ENCODE results near the gene JMJD1C. TPM values are rescaled to one million over a fixed set of nuclear protein-coding genes. Genes with fewer than 3 reads are reported as not detected.

The JMJD1C gene
- total RNA-seq, 1 donor from 2014 or later = 143 TPM

DNA sequence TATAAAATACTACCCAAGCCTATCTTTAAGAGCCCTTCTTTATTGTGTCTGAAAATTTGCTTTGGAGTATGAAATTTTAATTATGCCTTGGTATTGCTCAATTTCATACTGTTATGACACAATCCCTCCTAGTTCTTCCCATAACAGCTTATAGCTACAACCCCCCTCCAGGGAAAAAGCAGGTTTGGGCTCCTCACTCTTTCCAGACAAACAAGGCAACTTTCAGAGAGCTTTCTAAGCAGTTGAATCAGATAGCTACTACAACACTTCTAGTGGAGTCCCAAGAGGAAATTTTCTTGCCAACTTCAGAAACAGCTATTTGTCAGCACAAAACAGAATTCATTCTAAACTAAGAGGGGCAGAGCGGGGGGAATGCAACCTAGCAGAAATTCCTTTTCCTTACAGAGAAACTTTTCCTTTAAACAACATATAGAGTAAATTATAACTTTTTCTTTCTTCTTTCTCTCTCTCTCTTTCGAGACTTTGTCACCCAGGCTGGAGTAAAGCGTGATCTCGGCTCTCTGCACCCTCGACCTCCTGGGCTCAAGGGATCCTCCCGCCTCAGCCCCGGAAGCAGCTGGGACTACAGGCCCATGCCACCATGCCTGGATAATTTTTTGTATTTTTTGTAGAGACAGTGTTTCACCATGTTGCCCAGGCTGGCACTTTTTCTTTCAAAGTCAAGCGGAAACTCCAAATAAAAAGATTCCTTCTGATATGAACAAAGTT lies 26.0 kb upstream of the JMJD1C start:
- Mint-ChIP-seq H3K36me3 (peaks cover 24% of the 10 kb centered on the region), H3K4me1 (no peaks in the 10 kb centered on the region), H3K27ac (no peak overlapping the region), H3K27me3 (ENCODE audit: insufficient read depth, low read depth) (no peaks in the 10 kb centered on the region), H3K4me3 (no peak overlapping the region), H3K9me3 (peaks cover 28% of the 10 kb centered on the region)
- Histone ChIP-seq H3K36me3 (peaks cover 5% of the 10 kb centered on the region), H3K27me3 (no peaks in the 10 kb centered on the region), H3K79me2 (ENCODE audit: low read depth) (peaks cover 100% of the 10 kb centered on the region), H3K4me2 (no peak overlapping the region), H3K9me3 (ENCODE audit: low read depth) (no peaks in the 10 kb centered on the region), H4K20me1 (ENCODE audit: low read depth) (peaks cover 10% of the 10 kb centered on the region), H3K4me1 (peaks cover 1% of the 10 kb centered on the region), H3K4me3 (no peak overlapping the region), H3F3A (ENCODE audit: low read depth) (peaks cover 6% of the 10 kb centered on the region), H2AFZ (replicated peaks) (no peak overlapping the region), H3K9ac (no peak overlapping the region), H3K27ac (peak overlapping the region; percentile 72)
- TF ChIP-seq, protein P1, sequence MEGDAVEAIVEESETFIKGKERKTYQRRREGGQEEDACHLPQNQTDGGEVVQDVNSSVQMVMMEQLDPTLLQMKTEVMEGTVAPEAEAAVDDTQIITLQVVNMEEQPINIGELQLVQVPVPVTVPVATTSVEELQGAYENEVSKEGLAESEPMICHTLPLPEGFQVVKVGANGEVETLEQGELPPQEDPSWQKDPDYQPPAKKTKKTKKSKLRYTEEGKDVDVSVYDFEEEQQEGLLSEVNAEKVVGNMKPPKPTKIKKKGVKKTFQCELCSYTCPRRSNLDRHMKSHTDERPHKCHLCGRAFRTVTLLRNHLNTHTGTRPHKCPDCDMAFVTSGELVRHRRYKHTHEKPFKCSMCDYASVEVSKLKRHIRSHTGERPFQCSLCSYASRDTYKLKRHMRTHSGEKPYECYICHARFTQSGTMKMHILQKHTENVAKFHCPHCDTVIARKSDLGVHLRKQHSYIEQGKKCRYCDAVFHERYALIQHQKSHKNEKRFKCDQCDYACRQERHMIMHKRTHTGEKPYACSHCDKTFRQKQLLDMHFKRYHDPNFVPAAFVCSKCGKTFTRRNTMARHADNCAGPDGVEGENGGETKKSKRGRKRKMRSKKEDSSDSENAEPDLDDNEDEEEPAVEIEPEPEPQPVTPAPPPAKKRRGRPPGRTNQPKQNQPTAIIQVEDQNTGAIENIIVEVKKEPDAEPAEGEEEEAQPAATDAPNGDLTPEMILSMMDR (IDR thresholded peaks at IDR 0.05) = no peak
- TF ChIP-seq EZH2phosphoT487 (IDR thresholded peaks at IDR 0.05) (no peak), EZH2 (IDR thresholded peaks at IDR 0.05) (no peak)
- DNase-seq (ENCODE audit: low spot score) = no peak

DNA sequence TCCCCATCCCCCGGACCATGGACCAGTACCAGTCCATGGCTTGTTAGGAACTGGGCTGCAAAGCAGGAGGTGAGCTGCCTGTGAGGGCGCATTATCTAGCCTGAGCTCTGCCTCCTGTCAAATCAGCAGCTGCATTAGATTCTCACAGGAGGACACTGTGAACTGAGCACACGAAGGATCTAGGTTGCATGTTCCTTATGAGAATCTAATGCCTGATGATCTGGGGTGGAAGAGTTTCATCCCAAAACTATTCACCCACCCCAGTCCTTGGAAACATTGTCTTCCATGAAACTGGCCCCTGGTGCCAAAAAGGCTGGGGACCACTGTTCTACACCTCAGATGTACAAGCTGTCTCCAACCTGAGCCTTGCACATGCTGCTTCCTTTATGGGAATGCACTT lies 24.1 kb upstream of the JMJD1C start:
- no peak overlapping the region for H2AFZ ChIP-seq (replicated peaks)
- no peak overlapping the region for H3K9ac ChIP-seq
- TF ChIP-seq, protein P1 (IDR thresholded peaks at IDR 0.05) = no peak
- TF ChIP-seq EZH2phosphoT487 (IDR thresholded peaks at IDR 0.05) (no peak), EZH2 (IDR thresholded peaks at IDR 0.05) (no peak)
- H3K4me3 ChIP-seq = no peak overlapping the region
- Mint-ChIP-seq H3K27ac (no peak overlapping the region), H3K36me3 (peaks cover 11% of the 10 kb centered on the region), H3K4me3 (no peak overlapping the region), H3K27me3 (ENCODE audit: insufficient read depth, low read depth) (no peaks in the 10 kb centered on the region), H3K9me3 (peaks cover 16% of the 10 kb centered on the region), H3K4me1 (peaks cover 4% of the 10 kb centered on the region)
- no peak overlapping the region for H3K27ac ChIP-seq
- peaks cover 99% of the 10 kb centered on the region for H3K79me2 ChIP-seq (ENCODE audit: low read depth)
- H3K9me3 ChIP-seq (ENCODE audit: low read depth) = no peaks in the 10 kb centered on the region
- peaks cover 20% of the 10 kb centered on the region for H3K4me1 ChIP-seq
- no peak overlapping the region for H3K4me2 ChIP-seq
- peaks cover 29% of the 10 kb centered on the region for H4K20me1 ChIP-seq (ENCODE audit: low read depth)
- H3K27me3 ChIP-seq = no peaks in the 10 kb centered on the region
- DNase-seq (ENCODE audit: low spot score) = no peak
- peaks cover 5% of the 10 kb centered on the region for H3K36me3 ChIP-seq
- H3F3A ChIP-seq (ENCODE audit: low read depth) = peaks cover 18% of the 10 kb centered on the region

DNA sequence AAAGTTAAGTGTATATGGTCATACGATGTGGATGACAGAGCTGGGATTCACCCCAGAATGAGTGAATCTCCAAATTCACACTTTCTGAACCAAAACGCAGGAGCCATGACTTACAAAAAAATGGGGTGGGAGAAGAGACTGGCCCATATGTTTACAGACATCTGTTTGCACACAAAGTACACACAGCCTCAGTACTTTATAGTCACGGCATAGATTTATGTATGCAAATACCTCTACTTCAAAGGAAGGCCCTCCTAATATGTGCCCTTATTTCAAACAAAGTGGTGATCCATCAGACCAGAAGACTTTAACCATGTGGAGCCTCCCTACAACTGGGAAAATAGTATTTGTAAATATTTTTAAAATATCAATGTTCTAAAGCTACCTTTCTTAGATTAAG lies 22.2 kb upstream of the JMJD1C start:
- Histone ChIP-seq H3K27me3 (no peaks in the 10 kb centered on the region), H2AFZ (replicated peaks) (no peak overlapping the region), H3K4me2 (no peak overlapping the region), H3K79me2 (ENCODE audit: low read depth) (peaks cover 99% of the 10 kb centered on the region), H3K4me3 (no peak overlapping the region), H3K36me3 (peaks cover 5% of the 10 kb centered on the region), H3K9me3 (ENCODE audit: low read depth) (no peaks in the 10 kb centered on the region), H3F3A (ENCODE audit: low read depth) (peaks cover 25% of the 10 kb centered on the region), H3K27ac (no peak overlapping the region), H3K9ac (no peak overlapping the region), H3K4me1 (peaks cover 26% of the 10 kb centered on the region), H4K20me1 (ENCODE audit: low read depth) (peaks cover 42% of the 10 kb centered on the region)
- no peak for DNase-seq (ENCODE audit: low spot score)
- Mint-ChIP-seq H3K4me1 (peaks cover 4% of the 10 kb centered on the region), H3K36me3 (peaks cover 9% of the 10 kb centered on the region), H3K4me3 (no peak overlapping the region), H3K27ac (no peak overlapping the region), H3K27me3 (ENCODE audit: insufficient read depth, low read depth) (no peaks in the 10 kb centered on the region), H3K9me3 (peaks cover 16% of the 10 kb centered on the region)
- TF ChIP-seq EZH2 (IDR thresholded peaks at IDR 0.05) (no peak), EZH2phosphoT487 (IDR thresholded peaks at IDR 0.05) (no peak)
- TF ChIP-seq, protein P1 (IDR thresholded peaks at IDR 0.05) = no peak
